Measurements from ENCODE around the gene MMEL1.

Gene MMEL1

DNA sequence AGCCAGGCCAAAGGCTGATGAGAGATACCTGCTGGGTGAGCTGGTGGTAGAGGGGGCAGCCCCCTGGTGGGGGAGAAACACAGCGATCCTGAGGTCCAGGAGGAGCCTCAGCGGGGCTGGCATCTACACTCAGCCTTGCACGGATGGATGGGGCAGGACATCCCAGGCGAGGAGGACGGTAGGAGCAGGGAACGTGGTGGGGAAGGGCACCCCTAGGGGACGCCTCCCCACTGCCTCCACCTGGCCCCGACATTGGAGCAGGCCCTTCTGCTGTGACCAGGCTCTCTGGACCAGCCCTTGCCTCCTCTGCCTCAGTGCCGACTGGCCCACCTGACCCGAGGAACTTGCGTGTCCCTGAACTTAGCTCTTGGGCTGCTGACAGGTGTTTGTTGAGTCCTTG, 6.4 kb upstream of the MMEL1 start:
- Histone ChIP-seq H4K20me1 (ENCODE audit: insufficient read depth, low read length) (no peaks in the 10 kb centered on the region), H2AFZ (ENCODE audit: low read length) (no peak overlapping the region), H3K4me3 (ENCODE audit: low read length) (no peak overlapping the region), H3F3A (ENCODE audit: insufficient read depth, low read length) (no peaks in the 10 kb centered on the region), H3K4me2 (ENCODE audit: low read depth, low read length) (no peak overlapping the region), H3K9ac (ENCODE audit: low read length) (no peak overlapping the region), H3K27ac (ENCODE audit: low read length) (no peak overlapping the region), H3K79me2 (ENCODE audit: low read length) (no peaks in the 10 kb centered on the region), H3K9me2 (replicated peaks; ENCODE audit: insufficient read depth, low read length) (no peaks in the 10 kb centered on the region), H3K27me3 (replicated peaks; ENCODE audit: insufficient read depth, low read length) (peaks cover 47% of the 10 kb centered on the region), H3K4me1 (ENCODE audit: low read length) (no peaks in the 10 kb centered on the region), H3K9me3 (replicated peaks; ENCODE audit: insufficient read depth, low read length) (no peaks in the 10 kb centered on the region), H3K36me3 (replicated peaks; ENCODE audit: insufficient read depth, low read length) (no peaks in the 10 kb centered on the region)
- TF ChIP-seq, protein P1, sequence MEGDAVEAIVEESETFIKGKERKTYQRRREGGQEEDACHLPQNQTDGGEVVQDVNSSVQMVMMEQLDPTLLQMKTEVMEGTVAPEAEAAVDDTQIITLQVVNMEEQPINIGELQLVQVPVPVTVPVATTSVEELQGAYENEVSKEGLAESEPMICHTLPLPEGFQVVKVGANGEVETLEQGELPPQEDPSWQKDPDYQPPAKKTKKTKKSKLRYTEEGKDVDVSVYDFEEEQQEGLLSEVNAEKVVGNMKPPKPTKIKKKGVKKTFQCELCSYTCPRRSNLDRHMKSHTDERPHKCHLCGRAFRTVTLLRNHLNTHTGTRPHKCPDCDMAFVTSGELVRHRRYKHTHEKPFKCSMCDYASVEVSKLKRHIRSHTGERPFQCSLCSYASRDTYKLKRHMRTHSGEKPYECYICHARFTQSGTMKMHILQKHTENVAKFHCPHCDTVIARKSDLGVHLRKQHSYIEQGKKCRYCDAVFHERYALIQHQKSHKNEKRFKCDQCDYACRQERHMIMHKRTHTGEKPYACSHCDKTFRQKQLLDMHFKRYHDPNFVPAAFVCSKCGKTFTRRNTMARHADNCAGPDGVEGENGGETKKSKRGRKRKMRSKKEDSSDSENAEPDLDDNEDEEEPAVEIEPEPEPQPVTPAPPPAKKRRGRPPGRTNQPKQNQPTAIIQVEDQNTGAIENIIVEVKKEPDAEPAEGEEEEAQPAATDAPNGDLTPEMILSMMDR (IDR thresholded peaks at IDR 0.05; ENCODE audit: low read length), result no peak
- TF ChIP-seq EZH2 (optimal IDR thresholded peaks at IDR 0.05; ENCODE audit: low read depth, low read length) (no peak), EZH2phosphoT487 (IDR thresholded peaks at IDR 0.05; ENCODE audit: low read length) (no peak)
- no peak for DNase-seq

DNA sequence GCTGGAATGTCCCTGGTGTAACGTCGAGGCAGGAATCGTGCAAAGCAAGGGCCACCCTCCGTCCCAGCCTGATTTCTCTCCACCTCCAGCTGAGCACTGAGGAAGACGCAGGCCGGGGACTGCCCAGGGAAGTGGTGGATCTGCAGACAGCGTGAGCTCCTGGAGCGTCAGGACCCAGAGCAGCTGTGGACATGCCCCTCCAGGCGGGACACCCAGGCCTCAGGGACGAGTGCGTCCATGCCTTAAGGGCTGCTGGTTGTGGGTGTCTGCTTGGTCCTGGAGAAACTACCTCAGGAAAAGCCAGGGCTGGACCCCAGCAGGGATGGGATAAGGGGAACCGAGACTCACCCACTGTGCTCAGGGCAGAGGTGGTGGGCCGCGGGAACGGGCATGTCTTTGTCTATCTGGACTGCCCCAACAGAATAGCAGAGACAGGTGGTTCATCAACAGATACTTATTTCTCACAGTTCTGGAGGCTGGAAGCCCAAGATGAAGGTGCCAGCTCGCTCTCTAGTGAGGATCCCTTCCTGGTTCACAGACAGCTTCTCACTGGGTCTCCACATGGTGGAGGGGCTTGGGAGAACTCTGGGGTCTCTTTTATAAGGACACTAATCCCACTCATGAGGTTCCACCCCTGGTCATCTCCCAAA, 5.8 kb upstream of the MMEL1 start:
- H3F3A ChIP-seq (ENCODE audit: insufficient read depth, low read length), result no peaks in the 10 kb centered on the region
- H3K27me3 ChIP-seq (replicated peaks; ENCODE audit: insufficient read depth, low read length), result peaks cover 47% of the 10 kb centered on the region
- H3K4me3 ChIP-seq (ENCODE audit: low read length), result no peak overlapping the region

DNA sequence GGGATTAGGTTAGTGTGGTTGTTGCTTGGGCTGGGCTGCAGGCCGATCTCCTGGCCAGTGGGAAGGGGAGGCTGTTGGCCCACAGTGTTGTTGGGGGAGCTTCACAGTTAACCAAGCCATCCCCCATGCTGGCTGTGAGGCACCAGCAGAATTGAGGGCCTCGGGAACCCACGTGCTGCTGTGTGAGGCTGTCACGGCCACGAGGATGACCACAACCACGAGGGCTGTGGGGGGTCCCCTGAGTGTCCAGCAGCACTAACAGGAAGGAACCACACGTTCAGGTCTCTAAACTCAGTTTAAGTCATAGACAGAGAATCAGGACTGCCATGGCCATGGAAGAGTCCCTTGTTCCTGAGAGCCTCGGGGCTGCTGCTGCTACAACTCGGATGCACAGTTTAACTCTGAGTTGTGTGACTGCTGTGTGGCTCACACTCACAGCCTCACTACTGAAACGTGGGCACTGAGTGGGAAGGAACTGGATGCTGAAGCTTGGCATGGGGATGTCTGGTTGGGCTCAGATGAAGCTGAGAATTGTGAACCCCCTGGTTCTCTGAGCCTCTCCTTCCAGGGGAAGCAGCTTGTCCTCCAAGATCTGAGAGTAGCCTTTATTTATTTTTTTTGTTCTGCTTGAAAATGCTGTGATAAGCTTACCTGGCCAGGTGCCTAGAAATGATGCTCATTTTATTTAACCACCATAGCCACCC, 4.8 kb upstream of the MMEL1 start:
- Histone ChIP-seq H3K9ac (ENCODE audit: low read length) (no peak overlapping the region), H3K9me2 (replicated peaks; ENCODE audit: insufficient read depth, low read length) (no peaks in the 10 kb centered on the region), H3K9me3 (replicated peaks; ENCODE audit: insufficient read depth, low read length) (no peaks in the 10 kb centered on the region), H3K36me3 (replicated peaks; ENCODE audit: insufficient read depth, low read length) (no peaks in the 10 kb centered on the region), H3K27ac (ENCODE audit: low read length) (no peak overlapping the region), H3K4me2 (ENCODE audit: low read depth, low read length) (no peak overlapping the region), H3F3A (ENCODE audit: insufficient read depth, low read length) (no peaks in the 10 kb centered on the region), H3K4me3 (ENCODE audit: low read length) (no peak overlapping the region), H2AFZ (ENCODE audit: low read length) (no peak overlapping the region), H3K79me2 (ENCODE audit: low read length) (no peaks in the 10 kb centered on the region), H3K27me3 (replicated peaks; ENCODE audit: insufficient read depth, low read length) (peaks cover 54% of the 10 kb centered on the region), H3K4me1 (ENCODE audit: low read length) (no peaks in the 10 kb centered on the region), H4K20me1 (ENCODE audit: insufficient read depth, low read length) (no peaks in the 10 kb centered on the region)
- TF ChIP-seq EZH2phosphoT487 (IDR thresholded peaks at IDR 0.05; ENCODE audit: low read length) (no peak), EZH2 (optimal IDR thresholded peaks at IDR 0.05; ENCODE audit: low read depth, low read length) (no peak)
- TF ChIP-seq, protein P1 (IDR thresholded peaks at IDR 0.05; ENCODE audit: low read length), result no peak
- no peak for DNase-seq

More for the DNA sequence above, 5.8 kb upstream of the MMEL1 start:
- no peak overlapping the region for H2AFZ ChIP-seq (ENCODE audit: low read length)
- H3K9me3 ChIP-seq (replicated peaks; ENCODE audit: insufficient read depth, low read length), result no peaks in the 10 kb centered on the region
- no peaks in the 10 kb centered on the region for H3K4me1 ChIP-seq (ENCODE audit: low read length)
- no peaks in the 10 kb centered on the region for H4K20me1 ChIP-seq (ENCODE audit: insufficient read depth, low read length)
- H3K9ac ChIP-seq (ENCODE audit: low read length), result no peak overlapping the region
- H3K27ac ChIP-seq (ENCODE audit: low read length), result no peak overlapping the region
- no peak for TF ChIP-seq EZH2 (optimal IDR thresholded peaks at IDR 0.05; ENCODE audit: low read depth, low read length)
- no peaks in the 10 kb centered on the region for H3K36me3 ChIP-seq (replicated peaks; ENCODE audit: insufficient read depth, low read length)
- H3K4me2 ChIP-seq (ENCODE audit: low read depth, low read length), result no peak overlapping the region
- DNase-seq, result no peak
- H3K9me2 ChIP-seq (replicated peaks; ENCODE audit: insufficient read depth, low read length), result no peaks in the 10 kb centered on the region
- no peaks in the 10 kb centered on the region for H3K79me2 ChIP-seq (ENCODE audit: low read length)

DNA sequence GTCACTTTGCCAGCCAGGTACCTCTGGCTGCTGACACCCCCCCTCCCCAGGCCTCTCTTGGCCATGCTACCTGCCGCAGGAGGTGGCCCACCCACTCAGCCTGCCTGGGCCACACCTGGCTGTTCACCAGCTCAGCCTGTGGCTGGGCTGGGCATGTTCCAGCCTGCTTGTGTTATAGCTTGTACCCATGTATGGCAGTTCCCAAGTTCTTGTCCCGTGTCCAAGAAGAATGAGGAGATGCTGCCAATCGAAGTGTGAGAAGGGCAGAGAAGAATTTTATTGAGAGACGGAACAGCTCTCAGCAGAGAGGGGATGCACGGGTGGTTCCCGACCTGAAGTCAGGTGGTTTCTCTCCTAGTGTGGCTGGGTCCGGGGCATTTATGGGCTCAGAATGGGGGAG, 3.9 kb upstream of the MMEL1 start:
- Histone ChIP-seq H3K9ac (ENCODE audit: low read length) (no peak overlapping the region), H3K27ac (ENCODE audit: low read length) (no peak overlapping the region), H3K4me2 (ENCODE audit: low read depth, low read length) (no peak overlapping the region), H3K9me2 (replicated peaks; ENCODE audit: insufficient read depth, low read length) (no peaks in the 10 kb centered on the region), H3K27me3 (replicated peaks; ENCODE audit: insufficient read depth, low read length) (peaks cover 60% of the 10 kb centered on the region), H3K9me3 (replicated peaks; ENCODE audit: insufficient read depth, low read length) (no peaks in the 10 kb centered on the region), H3K4me1 (ENCODE audit: low read length) (no peaks in the 10 kb centered on the region), H3F3A (ENCODE audit: insufficient read depth, low read length) (no peaks in the 10 kb centered on the region), H4K20me1 (ENCODE audit: insufficient read depth, low read length) (no peaks in the 10 kb centered on the region), H3K36me3 (replicated peaks; ENCODE audit: insufficient read depth, low read length) (no peaks in the 10 kb centered on the region), H3K4me3 (ENCODE audit: low read length) (no peak overlapping the region), H3K79me2 (ENCODE audit: low read length) (no peaks in the 10 kb centered on the region), H2AFZ (ENCODE audit: low read length) (no peak overlapping the region)
- TF ChIP-seq EZH2 (optimal IDR thresholded peaks at IDR 0.05; ENCODE audit: low read depth, low read length) (no peak), EZH2phosphoT487 (IDR thresholded peaks at IDR 0.05; ENCODE audit: low read length) (no peak)
- TF ChIP-seq, protein P1 (IDR thresholded peaks at IDR 0.05; ENCODE audit: low read length), result no peak
- DNase-seq, result no peak
